GM19023 (cell line): ENCODE data around the gene HEATR5B.

Source experiments
- ATAC-seq: cut with Tn5 transposase; IDR thresholded peaks from one replicate; pipeline ENCODE4 v1.9.1; 2021; ENCODE audit warnings: mild to moderate bottlenecking, moderate library complexity; ENCODE audit not compliant: unreplicated experiment

HEATR5B gene

GRCh38 chr2:37083873-37084794, at the start of gene HEATR5B, which contains the start of gene GPATCH11:
TSS of gene HEATR5B (minus strand) at chr2:37084372. CDS start at chr2:37083414, 958 bp downstream.
TSS of gene GPATCH11 (plus strand) at chr2:37084518. CDS start at chr2:37088382, 3,864 bp downstream.
- ATAC-seq, result peak; percentile 88

- ATAC-seq, result no peak
Measured at GRCh38 chr2:37132914-37133313, 48.7 kb upstream of the HEATR5B start.

- ATAC-seq, result no peak
Measured at GRCh38 chr2:37125416-37125815, 41.2 kb upstream of the HEATR5B start.

- ATAC-seq, result no peak
Measured at GRCh38 chr2:37119157-37119556, 35.0 kb upstream of the HEATR5B start.

- no peak for ATAC-seq
Measured at GRCh38 chr2:37117566-37117965, 33.4 kb upstream of the HEATR5B start.

- no peak for ATAC-seq
Measured at GRCh38 chr2:37111958-37112357, 27.8 kb upstream of the HEATR5B start.

- no peak for ATAC-seq
Measured at GRCh38 chr2:37110306-37111212, 26.4 kb upstream of the HEATR5B start.

- no peak for ATAC-seq
Measured at GRCh38 chr2:37109523-37109922, 25.4 kb upstream of the HEATR5B start.

GRCh38 chr2:37105150-37105549, 21.0 kb upstream of the HEATR5B start:
- ATAC-seq, result no peak

DNA sequence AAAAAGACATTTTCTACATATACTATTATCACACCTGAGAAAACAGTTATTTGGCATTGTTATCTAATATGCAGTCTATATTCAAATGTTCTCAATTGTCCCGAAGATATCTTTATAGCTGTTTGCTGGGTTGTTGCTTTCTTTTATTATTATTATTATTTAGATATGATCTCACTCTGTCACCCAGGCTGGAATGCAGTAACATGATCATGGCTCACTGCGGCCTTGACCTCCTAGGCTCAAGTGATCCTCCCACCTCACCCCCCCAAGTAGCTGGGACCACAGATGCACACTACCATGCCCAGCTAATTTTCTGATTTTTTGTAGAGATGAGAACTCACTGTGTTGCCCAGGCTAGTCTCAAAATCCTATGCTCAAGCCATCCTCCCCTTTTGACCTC, 20.0 kb upstream of the HEATR5B start:
- ATAC-seq, result no peak

DNA sequence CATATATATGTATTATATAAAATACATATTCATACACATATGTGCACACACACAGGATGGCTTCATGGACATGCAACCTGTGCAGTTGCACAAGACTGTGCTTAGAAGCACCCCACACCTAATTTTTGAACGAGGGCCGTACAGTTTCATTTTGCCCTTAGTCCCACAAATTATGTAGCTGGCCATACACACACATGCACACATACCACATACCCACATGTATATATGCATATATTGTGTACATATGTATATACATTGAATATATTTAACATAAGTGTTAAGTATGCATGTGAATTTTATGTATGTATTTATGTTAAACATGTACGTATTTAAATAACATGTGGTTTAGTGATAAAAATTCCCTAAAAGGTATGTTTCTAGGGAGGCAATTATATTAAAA, 18.4 kb upstream of the HEATR5B start:
- ATAC-seq, result no peak

- ATAC-seq, result no peak
Measured at GRCh38 chr2:37100054-37100453, 15.9 kb upstream of the HEATR5B start.

- no peak for ATAC-seq
Measured at GRCh38 chr2:37098416-37099118, 14.4 kb upstream of the HEATR5B start.

GRCh38 chr2:37096568-37096967, 12.4 kb upstream of the HEATR5B start:
- no peak for ATAC-seq

DNA sequence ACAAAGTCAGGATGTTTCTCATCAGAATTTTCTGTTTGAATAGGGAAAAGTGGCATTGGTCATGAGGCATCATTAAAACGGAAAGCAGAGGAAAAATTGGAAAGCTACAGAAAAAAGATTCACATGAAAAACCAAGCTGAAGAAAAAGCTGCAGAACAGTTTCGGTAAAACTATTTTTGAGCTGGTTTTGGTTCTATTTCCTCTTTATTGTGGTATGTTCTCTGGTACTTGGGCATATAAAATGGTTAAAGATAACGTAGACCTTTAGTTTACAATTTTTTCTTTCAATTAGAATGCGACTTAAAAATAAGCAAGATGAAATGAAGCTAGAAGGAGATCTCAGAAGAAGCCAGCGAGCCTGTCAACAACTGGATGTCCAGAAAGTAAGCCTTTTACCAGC, 7.7 kb upstream of the HEATR5B start:
- ATAC-seq, result no peak

DNA sequence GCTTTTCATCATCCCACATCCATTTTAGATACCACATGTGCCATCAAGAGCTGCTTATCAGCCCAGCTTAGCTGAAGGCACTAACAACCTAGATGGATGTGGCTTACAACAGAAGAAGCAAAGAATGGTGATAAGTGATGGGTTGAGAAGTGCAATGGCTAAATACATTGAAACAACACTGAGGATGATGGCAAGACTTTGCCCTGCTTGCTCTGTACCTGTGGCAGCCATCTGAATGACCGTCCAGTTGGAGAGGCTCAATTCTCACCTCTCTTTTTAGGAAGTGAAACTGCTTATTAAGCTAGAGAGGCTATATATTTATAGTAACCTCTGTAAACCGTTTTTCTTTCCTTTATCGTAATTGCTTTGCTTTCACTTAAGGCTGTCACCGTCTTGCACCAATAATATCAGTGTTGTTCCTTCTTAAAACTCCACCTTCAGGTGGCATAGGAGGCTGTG, 5.9 kb upstream of the HEATR5B start:
- ATAC-seq, result peak; percentile 80

- ATAC-seq, result no peak
Measured at GRCh38 chr2:37085731-37086147, 1.6 kb upstream of the HEATR5B start.

DNA sequence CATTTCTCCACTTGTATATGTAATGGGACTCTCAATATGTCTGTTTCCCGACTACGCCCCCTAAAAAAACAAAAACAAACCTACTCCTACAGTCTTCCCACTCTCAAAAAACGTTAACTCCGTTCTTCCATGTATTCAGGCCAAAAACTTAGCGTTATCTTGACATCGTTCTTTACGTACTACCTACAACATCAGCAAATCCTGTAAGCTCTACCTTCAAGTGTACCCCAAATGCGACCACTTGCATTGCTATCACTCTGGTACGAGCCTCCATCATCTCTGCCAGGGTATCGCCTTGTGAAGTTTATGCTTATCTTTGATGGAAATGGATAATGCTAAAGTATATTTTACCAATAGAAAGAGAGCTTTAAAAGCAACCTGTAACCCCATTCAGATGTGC, 625 bp upstream of the HEATR5B start:
- no peak for ATAC-seq

- ATAC-seq, result no peak
Measured at GRCh38 chr2:37080689-37081088, 3.5 kb downstream of the HEATR5B start.

DNA sequence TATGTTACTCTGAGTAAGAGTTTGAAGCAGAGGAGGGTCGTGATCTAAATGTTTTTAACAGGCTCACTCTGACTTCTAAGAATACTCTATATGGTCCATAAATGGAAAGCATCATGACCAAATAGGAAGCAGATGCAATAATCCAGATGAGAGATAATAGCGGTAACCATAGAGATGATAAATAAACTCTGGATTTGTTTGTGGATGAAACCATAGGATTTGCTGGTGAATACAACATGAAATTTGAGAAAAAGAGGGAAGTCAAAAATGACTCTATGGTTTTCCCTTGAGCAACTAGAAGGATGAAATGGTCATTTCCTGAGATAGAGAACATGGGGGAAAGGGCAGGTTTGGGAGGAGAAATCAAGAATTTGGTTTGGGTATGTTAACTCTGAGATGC, 3.9 kb downstream of the HEATR5B start:
- ATAC-seq, result no peak

DNA sequence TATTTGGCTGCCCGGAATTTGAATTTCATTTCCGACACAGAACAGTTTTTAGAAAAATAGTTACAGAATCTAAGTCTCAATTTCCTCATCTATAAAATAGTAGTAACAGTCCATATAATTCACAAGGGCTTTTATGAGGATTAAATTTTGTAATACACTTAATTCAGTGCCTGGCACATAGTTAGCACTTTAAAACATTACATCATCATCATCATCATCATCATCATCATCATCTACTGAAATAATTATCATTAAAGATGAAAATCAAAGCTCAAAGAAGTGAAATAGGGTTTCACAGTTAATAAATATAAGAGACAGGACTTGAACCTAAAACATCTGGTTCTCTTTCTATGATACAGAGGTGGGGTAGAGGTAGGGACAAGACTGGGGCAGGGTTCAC, 13.2 kb downstream of the HEATR5B start:
- no peak for ATAC-seq
